HEK293 (cell line): ENCODE results near the gene LMNA.

Experiments
- CTCF ChIP-seq: fragments of 450-650 bp; formaldehyde crosslinking; IDR thresholded peaks from 2 replicates; pipeline ENCODE4 v1.5.1; 2016; ENCODE audit warnings: missing biosample characterization, missing genetic modification characterization
- FEZF1 ChIP-seq: fragments of 450-650 bp; formaldehyde crosslinking; IDR thresholded peaks from 2 replicates; pipeline ENCODE4 v1.5.1; 2016; ENCODE audit warnings: missing biosample characterization, missing genetic modification characterization
- GLIS1 ChIP-seq: fragments of 450-650 bp; formaldehyde crosslinking; IDR thresholded peaks from 2 replicates; pipeline ENCODE4 v1.5.1; 2016; ENCODE audit warnings: missing biosample characterization, missing genetic modification characterization
- KLF7 ChIP-seq: fragments of 450-650 bp; formaldehyde crosslinking; IDR thresholded peaks from 2 replicates; pipeline ENCODE4 v1.5.1; 2016; ENCODE audit warnings: missing biosample characterization, missing genetic modification characterization, borderline replicate concordance
- PRDM1 ChIP-seq: fragments of 450-650 bp; formaldehyde crosslinking; IDR thresholded peaks from 2 replicates; pipeline ENCODE4; 2016; ENCODE audit warnings: missing biosample characterization, missing genetic modification characterization
- PRDM10 ChIP-seq: fragments of 450-650 bp; formaldehyde crosslinking; IDR thresholded peaks from 2 replicates; pipeline ENCODE4 v1.5.1; 2016; ENCODE audit warnings: missing biosample characterization, missing genetic modification characterization
- SP2 ChIP-seq: fragments of 450-650 bp; formaldehyde crosslinking; IDR thresholded peaks from 2 replicates; pipeline ENCODE4 v1.5.1; 2016; ENCODE audit warnings: missing biosample characterization, missing genetic modification characterization
- WT1 ChIP-seq: fragments of 450-650 bp; formaldehyde crosslinking; IDR thresholded peaks from 2 replicates; pipeline ENCODE4 v1.5.1; 2016; ENCODE audit warnings: missing biosample characterization, missing genetic modification characterization
- ZBTB1 ChIP-seq: fragments of 450-650 bp; formaldehyde crosslinking; IDR thresholded peaks from 2 replicates; pipeline ENCODE4 v1.5.1; 2016; ENCODE audit warnings: missing biosample characterization, missing genetic modification characterization
- ZBTB11 ChIP-seq: fragments of 450-650 bp; formaldehyde crosslinking; conservative IDR thresholded peaks from 2 replicates; pipeline ENCODE4 v1.5.1; 2016; ENCODE audit warnings: low read depth, missing biosample characterization, missing genetic modification characterization
- ZIC2 ChIP-seq: fragments of 450-650 bp; formaldehyde crosslinking; IDR thresholded peaks from 2 replicates; pipeline ENCODE4 v1.5.1; 2016; ENCODE audit warnings: missing biosample characterization, missing genetic modification characterization
- ZNF10 ChIP-seq: fragments of 450-650 bp; formaldehyde crosslinking; IDR thresholded peaks from 2 replicates; pipeline ENCODE4 v1.5.1; 2017; ENCODE audit warnings: missing biosample characterization, missing genetic modification characterization
- ZNF112 ChIP-seq: fragments of 450-650 bp; formaldehyde crosslinking; IDR thresholded peaks from 2 replicates; pipeline ENCODE4 v1.5.0; 2017; ENCODE audit warnings: missing biosample characterization, missing genetic modification characterization
- ZNF184 ChIP-seq: fragments of 450-650 bp; IDR thresholded peaks from 2 replicates; pipeline ENCODE4 v1.5.1; 2018; ENCODE audit warnings: missing biosample characterization, mild to moderate bottlenecking, missing genetic modification characterization
- ZNF214 ChIP-seq: fragments of 450-650 bp; formaldehyde crosslinking; IDR thresholded peaks from 2 replicates; pipeline ENCODE4 v1.5.1; 2017; ENCODE audit warnings: missing biosample characterization, mild to moderate bottlenecking, missing genetic modification characterization, borderline replicate concordance
- ZNF341 ChIP-seq: fragments of 450-650 bp; formaldehyde crosslinking; IDR thresholded peaks from 2 replicates; pipeline ENCODE4; 2016; ENCODE audit warnings: low read depth, missing biosample characterization, missing genetic modification characterization
- ZNF488 ChIP-seq: fragments of 450-650 bp; formaldehyde crosslinking; IDR thresholded peaks from 2 replicates; pipeline ENCODE4 v1.5.1; 2016; ENCODE audit warnings: missing biosample characterization, missing genetic modification characterization
- ZNF549 ChIP-seq: fragments of 450-650 bp; IDR thresholded peaks from 2 replicates; pipeline ENCODE4 v1.5.1; 2018; ENCODE audit warnings: missing biosample characterization, missing genetic modification characterization, mild to moderate bottlenecking, inconsistent platforms, moderate library complexity
- ZNF692 ChIP-seq: fragments of 450-650 bp; formaldehyde crosslinking; IDR thresholded peaks from 2 replicates; pipeline ENCODE4 v1.5.1; 2016; ENCODE audit warnings: missing biosample characterization, missing genetic modification characterization
- ZSCAN30 ChIP-seq: fragments of 450-650 bp; IDR thresholded peaks from 2 replicates; pipeline ENCODE4 v1.5.1; 2018; ENCODE audit warnings: missing biosample characterization, mild to moderate bottlenecking, missing genetic modification characterization, moderate library complexity
- TF ChIP-seq, protein P1 (sequence below): fragments of 450-650 bp; formaldehyde crosslinking; IDR thresholded peaks from 2 replicates; pipeline ENCODE4 v1.5.1; 2016; ENCODE audit warnings: missing biosample characterization, missing genetic modification characterization, borderline replicate concordance

Gene LMNA

GRCh38 chr1:156104065-156104810 lies 10.3 kb upstream of the LMNA start (continued):
- TF ChIP-seq, protein P1, sequence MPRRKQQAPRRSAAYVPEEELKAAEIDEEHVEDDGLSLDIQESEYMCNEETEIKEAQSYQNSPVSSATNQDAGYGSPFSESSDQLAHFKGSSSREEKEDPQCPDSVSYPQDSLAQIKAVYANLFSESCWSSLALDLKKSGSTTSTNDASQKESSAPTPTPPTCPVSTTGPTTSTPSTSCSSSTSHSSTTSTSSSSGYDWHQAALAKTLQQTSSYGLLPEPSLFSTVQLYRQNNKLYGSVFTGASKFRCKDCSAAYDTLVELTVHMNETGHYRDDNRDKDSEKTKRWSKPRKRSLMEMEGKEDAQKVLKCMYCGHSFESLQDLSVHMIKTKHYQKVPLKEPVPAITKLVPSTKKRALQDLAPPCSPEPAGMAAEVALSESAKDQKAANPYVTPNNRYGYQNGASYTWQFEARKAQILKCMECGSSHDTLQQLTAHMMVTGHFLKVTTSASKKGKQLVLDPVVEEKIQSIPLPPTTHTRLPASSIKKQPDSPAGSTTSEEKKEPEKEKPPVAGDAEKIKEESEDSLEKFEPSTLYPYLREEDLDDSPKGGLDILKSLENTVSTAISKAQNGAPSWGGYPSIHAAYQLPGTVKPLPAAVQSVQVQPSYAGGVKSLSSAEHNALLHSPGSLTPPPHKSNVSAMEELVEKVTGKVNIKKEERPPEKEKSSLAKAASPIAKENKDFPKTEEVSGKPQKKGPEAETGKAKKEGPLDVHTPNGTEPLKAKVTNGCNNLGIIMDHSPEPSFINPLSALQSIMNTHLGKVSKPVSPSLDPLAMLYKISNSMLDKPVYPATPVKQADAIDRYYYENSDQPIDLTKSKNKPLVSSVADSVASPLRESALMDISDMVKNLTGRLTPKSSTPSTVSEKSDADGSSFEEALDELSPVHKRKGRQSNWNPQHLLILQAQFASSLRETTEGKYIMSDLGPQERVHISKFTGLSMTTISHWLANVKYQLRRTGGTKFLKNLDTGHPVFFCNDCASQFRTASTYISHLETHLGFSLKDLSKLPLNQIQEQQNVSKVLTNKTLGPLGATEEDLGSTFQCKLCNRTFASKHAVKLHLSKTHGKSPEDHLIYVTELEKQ = no peak
- no peak for TF ChIP-seq ZNF488
- no peak for TF ChIP-seq ZNF549 (tag by site-specific recombination)
- peak; percentile 96 for TF ChIP-seq PRDM10 (tag by site-specific recombination)
- no peak for TF ChIP-seq ZBTB11 (tag by site-specific recombination)
- no peak for TF ChIP-seq ZSCAN30 (tag by site-specific recombination)
- no peak for TF ChIP-seq CTCF
- TF ChIP-seq ZBTB1 = no peak
- TF ChIP-seq ZIC2 = no peak
- peak; percentile 77 for TF ChIP-seq WT1 (tag by site-specific recombination)
- no peak for TF ChIP-seq ZNF10 (tag by site-specific recombination)
- TF ChIP-seq ZNF341 = peak; percentile 97
- TF ChIP-seq ZNF214 (tag by site-specific recombination) = no peak
- no peak for TF ChIP-seq ZNF692 (tag by site-specific recombination)
- no peak for TF ChIP-seq KLF7 (tag by site-specific recombination)
- no peak for TF ChIP-seq PRDM1 (tag by site-specific recombination)
- TF ChIP-seq ZNF112 (tag by site-specific recombination) = no peak
- peak; percentile 13; the same call in 1 of the 2 replicates for TF ChIP-seq GLIS1
- no peak for TF ChIP-seq FEZF1 (tag by site-specific recombination)
- no peak for TF ChIP-seq ZNF184
- TF ChIP-seq SP2 = 0 out of 2 replicates have a peak, but pooled peaks have one; percentile 10
